GM12878 (cell line): ENCODE measurements around the gene SLC2A14. TPM values are rescaled to one million over a fixed set of nuclear protein-coding genes. Genes with fewer than 3 reads are reported as not detected.

ENCODE experiments used
- ATAC-seq: fragments of 200-7000 bp; cut with Tn5 transposase; 3 replicates; pipeline ENCODE4 v1.9.1; 2020; ENCODE audit warnings: mild to moderate bottlenecking, moderate library complexity
- BruUV-seq: library from RNA; stranded (reverse); fragments of 400-500 nt; replicated peaks from 2 replicates; lab custom pipeline; 2021; lab: Mats Ljungman, UMichigan
- CTCF ChIA-PET: fragments of 300-600 bp; sonication (Branson Sonifier 250); formaldehyde crosslinking; extraction: SDS; loops from one replicate; lab custom pipeline; 2021; ENCODE audit warnings: inconsistent platforms; lab: Yijun Ruan, JAX
- POLR2A ChIA-PET: fragments of 350-600 bp; formaldehyde crosslinking; extraction: SDS; loops from one replicate; lab custom pipeline; 2021; ENCODE audit warnings: inconsistent platforms; lab: Charles Lee
- RAD21 ChIA-PET: fragments of 300-600 bp; sonication (Branson Sonifier 250); formaldehyde crosslinking; loops from one replicate; lab custom pipeline; 2023; ENCODE audit warnings: antibody characterized with exemption; ENCODE audit not compliant: unreplicated experiment; lab: Charles Lee
- SMC1A ChIA-PET: fragments of 300-600 bp; sonication (Branson Sonifier 250); formaldehyde crosslinking; loops from one replicate; lab custom pipeline; 2023; ENCODE audit not compliant: unreplicated experiment, uncharacterized antibody; lab: Charles Lee
- DNase-seq: peaks from one replicate; pipeline ENCODE4 v3.0.0-alpha.2; 2011; ENCODE audit warnings: low read depth, low spot score
- FAIRE-seq: peaks from 3 replicates; lab custom pipeline; 2011; peaks lifted over from hg19 to GRCh38; lab: Jason Lieb, UNC
- H2AFZ ChIP-seq: 2 replicates; pipeline ENCODE4 v1.6.0; 2011; ENCODE audit warnings: low read depth, low read length, control low read depth; ENCODE audit not compliant: control insufficient read depth
- H3K27ac ChIP-seq: 2 replicates; pipeline ENCODE4 v1.5.1; 2011; ENCODE audit warnings: control low read depth; ENCODE audit not compliant: control insufficient read depth, insufficient read depth
- H3K27me3 ChIP-seq, 2 experiments: replicated peaks in 1 of 2; 2 replicates each; pipeline versions ENCODE4 v1.6.0 to v1.6.1; 2011; ENCODE audit warnings: low read length in 1 of 2; ENCODE audit not compliant: control insufficient read depth in 2 of 2, insufficient read depth in 2 of 2
- H3K36me3 ChIP-seq, 2 experiments: 2 replicates each; pipeline ENCODE4 v1.5.1; 2011; ENCODE audit warnings: low read length in 1 of 2; ENCODE audit not compliant: control insufficient read depth in 2 of 2, insufficient read depth in 2 of 2
- H3K4me1 ChIP-seq: 2 replicates; pipeline ENCODE4 v1.6.1; 2011; ENCODE audit warnings: mild to moderate bottlenecking, low read length, moderate library complexity, mixed read lengths; ENCODE audit not compliant: control insufficient read depth, insufficient read depth
- H3K4me2 ChIP-seq: 2 replicates; pipeline ENCODE4 v1.6.0; 2011; ENCODE audit warnings: control low read depth; ENCODE audit not compliant: control insufficient read depth, insufficient read depth
- H3K4me3 ChIP-seq: fragments of 200-600 bp; sonication (generic); 2 replicates; pipeline ENCODE4 v1.5.1; 2016
- H3K79me2 ChIP-seq: 2 replicates; pipeline ENCODE4 v1.6.0; 2011; ENCODE audit warnings: low read length; ENCODE audit not compliant: control insufficient read depth, insufficient read depth
- H3K9ac ChIP-seq: 2 replicates; pipeline ENCODE4 v1.8.0; 2011; ENCODE audit warnings: low read length, control low read depth, mixed read lengths; ENCODE audit not compliant: control insufficient read depth, insufficient read depth
- H3K9me3 ChIP-seq: replicated peaks from 3 replicates; pipeline ENCODE4 v1.5.1; 2011; ENCODE audit warnings: mild to moderate bottlenecking, low read length; ENCODE audit not compliant: control insufficient read depth, insufficient read depth
- H4K20me1 ChIP-seq: 2 replicates; pipeline ENCODE4 v1.6.0; 2011; ENCODE audit not compliant: control insufficient read depth, insufficient read depth
- BACH1 ChIP-seq: fragments of 450-650 bp; IDR thresholded peaks from 2 replicates; pipeline ENCODE4 v1.6.1; 2017; ENCODE audit warnings: mild to moderate bottlenecking, borderline replicate concordance
- CEBPB ChIP-seq, 2 experiments: fragments of 150-350 bp in 1 of 2; IDR thresholded peaks; 2 replicates each; pipeline ENCODE4 v1.6.1; 2012 to 2014; ENCODE audit warnings: low read depth in 2 of 2, low read length in 2 of 2, borderline replicate concordance in 1 of 2, inconsistent platforms in 1 of 2
- CREB1 ChIP-seq: IDR thresholded peaks from 2 replicates; pipeline ENCODE4 v1.6.1; 2012; ENCODE audit warnings: low read depth, mild to moderate bottlenecking, inconsistent platforms
- E4F1 ChIP-seq: fragments of 450-650 bp; IDR thresholded peaks from 2 replicates; pipeline ENCODE4 v1.6.1; 2018; ENCODE audit warnings: borderline replicate concordance, mild to moderate bottlenecking; ENCODE audit not compliant: partially characterized antibody
- NFIC ChIP-seq: IDR thresholded peaks from 2 replicates; pipeline ENCODE4 v1.6.1; 2012; ENCODE audit warnings: low read depth, mild to moderate bottlenecking, inconsistent platforms, low read length, moderate library complexity
- PBX3 ChIP-seq: IDR thresholded peaks from 2 replicates; pipeline ENCODE4 v1.6.1; 2011; ENCODE audit warnings: mild to moderate bottlenecking, low read depth, low read length, moderate library complexity; ENCODE audit not compliant: insufficient replicate concordance
- RUNX3 ChIP-seq: IDR thresholded peaks from 2 replicates; pipeline ENCODE4 v1.6.1; 2012; ENCODE audit warnings: low read length, inconsistent platforms
- SIX5 ChIP-seq: IDR thresholded peaks from 2 replicates; pipeline ENCODE4 v1.6.1; 2011; ENCODE audit warnings: mild to moderate bottlenecking, low read depth, low read length, moderate library complexity; ENCODE audit not compliant: severe bottlenecking
- TCF12 ChIP-seq: IDR thresholded peaks from 2 replicates; pipeline ENCODE4 v1.6.1; 2011; ENCODE audit warnings: low read depth, mild to moderate bottlenecking, low read length
- WGBS: methylation state at CpG from one replicate; pipeline ENCODE4 v1.1.6; 2016; ENCODE audit warnings: low lambda C conversion rate; ENCODE audit not compliant: insufficient replicate concordance, insufficient coverage; ENCODE audit errors: missing lambda C conversion rate; 5-methylcytosine and 5-hydroxymethylcytosine counted together
- in situ Hi-C: fragments of 300-500 bp; cut with MboI; formaldehyde crosslinking; loops from 9 replicates; pipeline ENCODE4 v1.14.3; 2018; ENCODE audit warnings: mixed read lengths
- intact Hi-C: fragments of 100-400 bp; cut with micrococcal nuclease; formaldehyde crosslinking; loops from one replicate; pipeline ENCODE4 v1.14.2; 2022; ENCODE audit not compliant: unreplicated experiment
- polyA plus RNA-seq, 11 experiments: library from polyadenylated mRNA; depleted of rRNA in 4 of 11; unstranded in 6 of 11; stranded (reverse) in 5 of 11; fragments of >200 nt; fragmentation: Nextera tagmentation in 4 of 11; fragmentation: Illumina TruSeq in 1 of 11; extraction: Ambion mirVana in 4 of 11; extraction: Trizol in 1 of 11; gene quantifications; 1 replicate in 1 of 11; 2 replicates in 10 of 11; pipeline versions ENCODE4 v1.2.1 to v1.2.3, GENCODE V29; 2011 to 2016; ENCODE audit warnings: inconsistent platforms in 2 of 11, missing spikeins in 2 of 11, low read depth in 1 of 11
- total RNA-seq, 4 experiments: library from RNA; depleted of rRNA in 3 of 4; stranded (reverse); fragments of >200 nt in 3 of 4; fragmentation: Illumina TruSeq in 1 of 4; extraction: Trizol in 1 of 4; gene quantifications; 2 replicates each; pipeline versions ENCODE4 v1.2.1 to v1.2.3, GENCODE V29; 2013 to 2021
- TF ChIP-seq, protein P1 (sequence below): fragments of 450-650 bp; conservative IDR thresholded peaks from 2 replicates; pipeline ENCODE4 v1.6.1; 2017; ENCODE audit warnings: mild to moderate bottlenecking, moderate library complexity
- TF ChIP-seq, protein P2 (sequence below): fragments of 450-650 bp; IDR thresholded peaks from 2 replicates; pipeline ENCODE4 v1.6.1; 2016; ENCODE audit warnings: mild to moderate bottlenecking
- TF ChIP-seq, protein P3 (sequence below): fragments of 450-650 bp; IDR thresholded peaks from 2 replicates; pipeline ENCODE4 v1.6.1; 2017; ENCODE audit warnings: mild to moderate bottlenecking, low read depth, inconsistent platforms; ENCODE audit not compliant: poor library complexity, severe bottlenecking

SLC2A14 gene
- total and polyA plus RNA-seq, 10 of the 15 experiments (the other 5 are each of a cell fraction or from before 2014, with no cell fraction given): 0.05 to 0.69 (median 0.19) TPM; not detected in 1

DNA sequence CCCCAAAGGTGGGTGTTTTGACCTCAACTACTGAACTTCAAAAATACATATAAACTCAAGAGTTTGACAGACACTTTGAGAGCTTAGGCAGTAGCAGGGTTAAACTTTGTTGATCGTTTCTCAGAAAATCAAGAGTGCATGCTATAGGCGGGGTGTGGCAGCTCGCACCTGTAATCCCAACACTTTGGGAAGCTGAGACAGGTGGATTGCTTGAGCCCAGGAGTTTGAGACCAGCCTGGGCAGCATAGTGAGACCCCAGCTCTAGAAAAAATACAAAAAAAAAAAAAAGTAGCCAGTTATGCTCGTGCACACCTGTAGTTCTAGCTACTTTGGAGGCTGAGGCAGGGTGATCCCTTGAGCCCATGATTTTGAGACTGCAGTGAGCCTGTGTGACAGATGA, 71.3 kb downstream of the SLC2A14 start:
- SMC1A ChIA-PET: no interaction called here
- ATAC-seq (no peak), FAIRE-seq (no peak), DNase-seq (no peak)
- Histone ChIP-seq H3K9ac (no peak overlapping the region), H3K79me2 (no peaks in the 10 kb centered on the region), H3K4me1 (no peaks in the 10 kb centered on the region), H3K36me3 (no peaks in the 10 kb centered on the region), H2AFZ (no peak overlapping the region), H3K4me2 (no peak overlapping the region), H3K27me3 (no peaks in the 10 kb centered on the region), H3K9me3 (no peaks in the 10 kb centered on the region), H3K4me3 (no peak overlapping the region), H4K20me1 (no peaks in the 10 kb centered on the region)
- CTCF ChIA-PET: interaction anchor here (1.1 to 1.7 kb wide), 3 partner anchors 8 to 159 kb away, joined by 3 to 4 read pairs (median 4); no protein-coding TSS in a partner anchor
- BruUV-seq: no TSS peak
- intact Hi-C loops: loop anchor here (10.0 kb wide), 1 partner anchor 157 kb away; no protein-coding TSS in a partner anchor
- RAD21 ChIA-PET: no interaction called here
- TF ChIP-seq BACH1: no peak
- TF ChIP-seq, protein P1, sequence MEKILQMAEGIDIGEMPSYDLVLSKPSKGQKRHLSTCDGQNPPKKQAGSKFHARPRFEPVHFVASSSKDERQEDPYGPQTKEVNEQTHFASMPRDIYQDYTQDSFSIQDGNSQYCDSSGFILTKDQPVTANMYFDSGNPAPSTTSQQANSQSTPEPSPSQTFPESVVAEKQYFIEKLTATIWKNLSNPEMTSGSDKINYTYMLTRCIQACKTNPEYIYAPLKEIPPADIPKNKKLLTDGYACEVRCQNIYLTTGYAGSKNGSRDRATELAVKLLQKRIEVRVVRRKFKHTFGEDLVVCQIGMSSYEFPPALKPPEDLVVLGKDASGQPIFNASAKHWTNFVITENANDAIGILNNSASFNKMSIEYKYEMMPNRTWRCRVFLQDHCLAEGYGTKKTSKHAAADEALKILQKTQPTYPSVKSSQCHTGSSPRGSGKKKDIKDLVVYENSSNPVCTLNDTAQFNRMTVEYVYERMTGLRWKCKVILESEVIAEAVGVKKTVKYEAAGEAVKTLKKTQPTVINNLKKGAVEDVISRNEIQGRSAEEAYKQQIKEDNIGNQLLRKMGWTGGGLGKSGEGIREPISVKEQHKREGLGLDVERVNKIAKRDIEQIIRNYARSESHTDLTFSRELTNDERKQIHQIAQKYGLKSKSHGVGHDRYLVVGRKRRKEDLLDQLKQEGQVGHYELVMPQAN: no peak
- no peak for TF ChIP-seq NFIC
- TF ChIP-seq TCF12: no peak
- no peak for TF ChIP-seq PBX3
- TF ChIP-seq, protein P2, sequence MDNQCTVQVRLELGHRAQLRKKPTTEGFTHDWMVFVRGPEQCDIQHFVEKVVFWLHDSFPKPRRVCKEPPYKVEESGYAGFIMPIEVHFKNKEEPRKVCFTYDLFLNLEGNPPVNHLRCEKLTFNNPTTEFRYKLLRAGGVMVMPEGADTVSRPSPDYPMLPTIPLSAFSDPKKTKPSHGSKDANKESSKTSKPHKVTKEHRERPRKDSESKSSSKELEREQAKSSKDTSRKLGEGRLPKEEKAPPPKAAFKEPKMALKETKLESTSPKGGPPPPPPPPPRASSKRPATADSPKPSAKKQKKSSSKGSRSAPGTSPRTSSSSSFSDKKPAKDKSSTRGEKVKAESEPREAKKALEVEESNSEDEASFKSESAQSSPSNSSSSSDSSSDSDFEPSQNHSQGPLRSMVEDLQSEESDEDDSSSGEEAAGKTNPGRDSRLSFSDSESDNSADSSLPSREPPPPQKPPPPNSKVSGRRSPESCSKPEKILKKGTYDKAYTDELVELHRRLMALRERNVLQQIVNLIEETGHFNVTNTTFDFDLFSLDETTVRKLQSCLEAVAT: no peak
- TF ChIP-seq E4F1: no peak
- no peak for TF ChIP-seq CEBPB (IDR thresholded peaks at IDR 0.05; ENCODE audit: borderline replicate concordance in 1 of 2, low read depth in 2 of 2, low read length in 2 of 2)
- no peak for TF ChIP-seq SIX5
- no peak for TF ChIP-seq RUNX3
- TF ChIP-seq, protein P3, sequence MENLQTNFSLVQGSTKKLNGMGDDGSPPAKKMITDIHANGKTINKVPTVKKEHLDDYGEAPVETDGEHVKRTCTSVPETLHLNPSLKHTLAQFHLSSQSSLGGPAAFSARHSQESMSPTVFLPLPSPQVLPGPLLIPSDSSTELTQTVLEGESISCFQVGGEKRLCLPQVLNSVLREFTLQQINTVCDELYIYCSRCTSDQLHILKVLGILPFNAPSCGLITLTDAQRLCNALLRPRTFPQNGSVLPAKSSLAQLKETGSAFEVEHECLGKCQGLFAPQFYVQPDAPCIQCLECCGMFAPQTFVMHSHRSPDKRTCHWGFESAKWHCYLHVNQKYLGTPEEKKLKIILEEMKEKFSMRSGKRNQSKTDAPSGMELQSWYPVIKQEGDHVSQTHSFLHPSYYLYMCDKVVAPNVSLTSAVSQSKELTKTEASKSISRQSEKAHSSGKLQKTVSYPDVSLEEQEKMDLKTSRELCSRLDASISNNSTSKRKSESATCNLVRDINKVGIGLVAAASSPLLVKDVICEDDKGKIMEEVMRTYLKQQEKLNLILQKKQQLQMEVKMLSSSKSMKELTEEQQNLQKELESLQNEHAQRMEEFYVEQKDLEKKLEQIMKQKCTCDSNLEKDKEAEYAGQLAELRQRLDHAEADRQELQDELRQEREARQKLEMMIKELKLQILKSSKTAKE: no peak
- no peak for TF ChIP-seq CREB1
- TF ChIP-seq, all 136 proteins: peak for 0
- 57% methylated on average over 4 of the region's 4 CpGs for WGBS
- H3K27ac ChIP-seq: no peak overlapping the region
- in situ Hi-C loops: no loop called here
- POLR2A ChIA-PET: interaction anchor here (0.6 kb wide), 1 partner anchor 103 kb away, joined by 3 read pairs; no protein-coding TSS in a partner anchor
